IPS-15b (cell line): ENCODE results near the gene ANKRD66.
"Not testable (repeated sequence)": the region's sequence is repeated elsewhere in the genome, so short reads cannot be mapped to it uniquely, and the experiment has no call there.

ENCODE experiments used
- H3K27me3 ChIP-seq: one replicate; pipeline ENCODE4 v1.6.1; 2013; ENCODE audit warnings: low read length; ENCODE audit not compliant: control insufficient read depth, insufficient read depth
- H3K36me3 ChIP-seq: one replicate; pipeline ENCODE4 v1.6.1; 2013; ENCODE audit warnings: low read length; ENCODE audit not compliant: control insufficient read depth, insufficient read depth
- H3K4me1 ChIP-seq: one replicate; pipeline ENCODE4 v1.6.1; 2013; ENCODE audit warnings: mild to moderate bottlenecking, low read length; ENCODE audit not compliant: control insufficient read depth, insufficient read depth
- H3K4me3 ChIP-seq: one replicate; pipeline ENCODE4 v1.5.1; 2013; ENCODE audit warnings: low read depth, low read length
- H3K9ac ChIP-seq: one replicate; pipeline ENCODE4 v1.6.1; 2013; ENCODE audit warnings: low read depth, mild to moderate bottlenecking, low read length
- H3K9me3 ChIP-seq: one replicate; pipeline ENCODE4 v1.6.1; 2013; ENCODE audit warnings: mild to moderate bottlenecking, low read length; ENCODE audit not compliant: control insufficient read depth, insufficient read depth

ANKRD66 gene

GRCh38 chr6:46756469-46757213 is 9.9 kb downstream of the ANKRD66 start:
- Histone ChIP-seq H3K36me3 (no peaks in the 10 kb centered on the region), H3K9me3 (no peaks in the 10 kb centered on the region), H3K4me3 (no peak overlapping the region), H3K27me3 (no peaks in the 10 kb centered on the region), H3K9ac (no peak overlapping the region), H3K4me1 (peaks cover 6% of the 10 kb centered on the region)

GRCh38 chr6:46757214-46757596 is 10.5 kb downstream of the ANKRD66 start:
- Histone ChIP-seq H3K27me3 (no peaks in the 10 kb centered on the region), H3K9me3 (no peaks in the 10 kb centered on the region), H3K4me1 (peaks cover 6% of the 10 kb centered on the region), H3K9ac (no peak overlapping the region), H3K36me3 (no peaks in the 10 kb centered on the region), H3K4me3 (no peak overlapping the region)

DNA sequence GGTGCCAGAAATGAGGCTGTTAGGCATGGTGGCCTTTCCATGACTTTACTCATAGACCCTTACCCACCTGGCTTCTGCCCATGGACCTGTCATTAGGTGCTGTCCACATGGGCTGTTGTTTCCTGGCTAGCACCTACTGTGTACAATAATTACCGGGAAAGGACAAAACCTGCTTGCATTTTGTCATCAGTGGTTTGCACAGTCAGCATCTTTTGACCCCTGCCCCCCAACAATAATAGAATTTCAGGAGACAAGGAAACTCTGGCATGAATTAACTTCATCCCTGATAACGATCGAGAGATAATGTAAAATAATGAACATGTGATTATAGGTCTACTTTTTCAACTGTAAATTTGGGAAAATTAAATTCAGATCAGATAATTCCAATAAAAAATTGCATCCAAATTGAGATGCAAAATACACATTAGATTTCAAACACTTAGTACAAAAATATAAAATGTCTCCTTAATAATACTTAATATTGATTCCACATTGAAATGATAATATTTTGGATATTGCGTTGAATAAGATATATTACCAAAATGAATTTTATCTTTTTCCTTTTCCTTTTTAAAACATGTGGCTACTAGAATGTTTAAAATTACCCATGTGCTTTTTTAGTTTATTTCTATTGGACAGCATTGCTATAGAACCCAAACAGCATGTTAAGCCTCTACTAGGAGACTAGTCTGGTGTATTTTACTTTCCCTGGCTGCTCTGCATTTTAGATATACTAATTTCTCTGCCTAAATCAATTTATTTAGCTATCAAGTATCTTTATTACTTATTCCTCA is 12.4 kb downstream of the ANKRD66 start:
- Histone ChIP-seq H3K9me3 (no peaks in the 10 kb centered on the region), H3K27me3 (no peaks in the 10 kb centered on the region), H3K9ac (no peak overlapping the region), H3K4me3 (no peak overlapping the region), H3K4me1 (peaks cover 6% of the 10 kb centered on the region), H3K36me3 (no peaks in the 10 kb centered on the region)

- Histone ChIP-seq H3K27me3 (no peaks in the 10 kb centered on the region), H3K9ac (no peak overlapping the region), H3K9me3 (no peaks in the 10 kb centered on the region), H3K36me3 (no peaks in the 10 kb centered on the region), H3K4me3 (no peak overlapping the region), H3K4me1 (peaks cover 6% of the 10 kb centered on the region)
These were observed 14.2 kb downstream of the ANKRD66 start for GRCh38 chr6:46760925-46761324.

- Histone ChIP-seq H3K4me1 (no peaks in the 10 kb centered on the region), H3K9me3 (no peaks in the 10 kb centered on the region), H3K36me3 (no peaks in the 10 kb centered on the region), H3K9ac (no peak overlapping the region), H3K27me3 (no peaks in the 10 kb centered on the region), H3K4me3 (no peak overlapping the region)
These were observed 16.7 kb downstream of the ANKRD66 start for GRCh38 chr6:46763466-46763865.

DNA sequence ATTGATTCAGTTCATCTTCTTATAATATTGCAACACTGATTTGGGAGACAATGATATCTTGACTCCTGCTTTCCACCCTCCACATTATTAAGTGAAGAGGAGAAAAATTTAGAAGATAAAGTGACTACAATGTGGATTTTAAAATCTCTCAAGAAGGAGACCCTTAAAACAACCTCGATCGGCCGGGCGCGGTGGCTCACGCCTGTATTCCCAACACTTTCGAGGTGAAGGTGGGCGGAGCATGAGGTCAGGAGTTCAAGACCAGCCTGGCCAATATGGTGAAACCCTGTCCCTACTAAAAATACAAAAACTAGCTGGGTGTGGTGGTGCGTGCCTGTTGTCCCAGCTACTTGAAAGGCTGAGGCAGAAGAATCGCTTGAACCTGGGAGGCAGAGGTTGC is 17.5 kb downstream of the ANKRD66 start:
- not testable (repeated sequence) for H3K4me1 ChIP-seq, H3K27me3 ChIP-seq, H3K4me3 ChIP-seq, H3K36me3 ChIP-seq, H3K9ac ChIP-seq, H3K9me3 ChIP-seq

- no peaks in the 10 kb centered on the region for H3K9me3 ChIP-seq
- H3K4me1 ChIP-seq = no peaks in the 10 kb centered on the region
- no peaks in the 10 kb centered on the region for H3K36me3 ChIP-seq
- no peak overlapping the region for H3K4me3 ChIP-seq
- H3K9ac ChIP-seq = no peak overlapping the region
- H3K27me3 ChIP-seq = no peaks in the 10 kb centered on the region
These were observed 18.2 kb downstream of the ANKRD66 start for GRCh38 chr6:46764961-46765360.

DNA sequence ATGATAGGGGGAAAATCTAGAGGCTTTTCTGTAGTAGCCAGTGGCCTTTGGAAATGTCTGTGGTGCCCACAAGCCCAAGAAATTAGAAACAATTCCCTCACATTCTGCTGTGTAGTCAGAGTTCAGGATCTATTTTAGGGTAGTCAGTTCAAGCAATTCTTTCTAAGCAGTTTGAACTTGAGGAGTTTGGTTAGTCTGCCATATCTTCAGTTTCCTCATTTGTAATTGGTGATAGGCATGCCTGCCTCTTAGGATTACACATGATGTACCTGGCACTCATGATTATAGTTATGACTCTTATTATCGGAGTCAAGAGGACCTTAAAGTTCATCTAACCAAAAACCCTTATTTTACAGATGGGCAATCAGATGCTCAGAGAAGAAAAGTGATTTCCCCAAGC is 25.3 kb downstream of the ANKRD66 start:
- no peaks in the 10 kb centered on the region for H3K36me3 ChIP-seq

DNA sequence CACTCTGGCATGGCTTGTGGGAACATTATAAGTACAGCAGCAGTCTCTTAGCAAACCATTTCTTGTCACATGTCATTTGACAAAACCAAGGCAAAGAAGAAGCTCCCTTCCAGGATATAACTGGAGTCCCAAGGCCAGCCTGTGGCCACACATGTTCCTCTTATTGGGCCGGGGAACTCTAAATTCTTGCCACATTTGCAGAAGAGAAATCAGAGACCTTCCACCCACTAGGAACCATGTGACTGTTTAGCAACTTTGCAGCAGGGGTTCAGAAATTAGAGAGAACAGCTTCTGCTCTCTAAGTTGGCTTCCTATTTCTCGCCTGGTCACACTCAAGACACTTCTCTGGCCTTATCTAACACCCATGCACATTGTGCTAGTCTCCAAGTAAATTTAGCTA is 26.0 kb downstream of the ANKRD66 start:
- Histone ChIP-seq H3K4me3 (no peak overlapping the region), H3K36me3 (no peaks in the 10 kb centered on the region), H3K27me3 (no peaks in the 10 kb centered on the region), H3K4me1 (no peaks in the 10 kb centered on the region), H3K9ac (no peak overlapping the region), H3K9me3 (no peaks in the 10 kb centered on the region)

More for the DNA sequence above, 25.3 kb downstream of the ANKRD66 start:
- Histone ChIP-seq H3K4me1 (no peaks in the 10 kb centered on the region), H3K9ac (no peak overlapping the region), H3K27me3 (no peaks in the 10 kb centered on the region), H3K4me3 (no peak overlapping the region), H3K9me3 (no peaks in the 10 kb centered on the region)

- Histone ChIP-seq H3K4me3 (no peak overlapping the region), H3K36me3 (no peaks in the 10 kb centered on the region), H3K9me3 (no peaks in the 10 kb centered on the region), H3K27me3 (no peaks in the 10 kb centered on the region), H3K9ac (no peak overlapping the region), H3K4me1 (no peaks in the 10 kb centered on the region)
These were observed 26.6 kb downstream of the ANKRD66 start for GRCh38 chr6:46773201-46773855.

GRCh38 chr6:46774736-46775135 is 28.0 kb downstream of the ANKRD66 start:
- H3K9me3 ChIP-seq, H3K9ac ChIP-seq, H3K36me3 ChIP-seq, H3K4me3 ChIP-seq, H3K4me1 ChIP-seq, H3K27me3 ChIP-seq: not testable (repeated sequence)
